Mesothelial cell of epicardium (in vitro differentiated cells): ENCODE data around the gene WNK2. TPM values are rescaled to one million over a fixed set of nuclear protein-coding genes. Genes with fewer than 3 reads are reported as not detected.
"Not testable (repeated sequence)": the region's sequence is repeated elsewhere in the genome, so short reads cannot be mapped to it uniquely, and the experiment has no call there.

ENCODE experiments used
- DNase-seq, 2 experiments: peaks; one replicate each; pipeline ENCODE4 v3.0.0; 2021; ENCODE audit warnings: low spot score in 2 of 2; ENCODE audit not compliant: unreplicated experiment in 2 of 2
- H3K27ac Mint-ChIP-seq: 2 replicates; pipeline ENCODE4 v1.8.0; 2021; ENCODE audit warnings: mixed read lengths
- H3K27me3 Mint-ChIP-seq: 2 replicates; pipeline ENCODE4 v1.8.0; 2021; ENCODE audit warnings: low read depth, mixed read lengths
- H3K36me3 Mint-ChIP-seq: 2 replicates; pipeline ENCODE4 v1.8.0; 2021; ENCODE audit warnings: mixed read lengths
- H3K4me1 Mint-ChIP-seq: 2 replicates; pipeline ENCODE4 v1.8.0; 2021; ENCODE audit warnings: mixed read lengths
- H3K4me3 Mint-ChIP-seq: 2 replicates; pipeline ENCODE4 v1.8.0; 2021; ENCODE audit warnings: mild to moderate bottlenecking, moderate library complexity, mixed read lengths
- H3K9me3 Mint-ChIP-seq: 2 replicates; pipeline ENCODE4 v1.8.0; 2021; ENCODE audit warnings: mixed read lengths
- CTCF ChIP-seq: fragments of 200-600 bp; sonication (generic); IDR thresholded peaks from one replicate; pipeline ENCODE4 v1.5.0; 2021; ENCODE audit warnings: antibody characterized with exemption; ENCODE audit not compliant: unreplicated experiment
- total RNA-seq: library from RNA; stranded (reverse); gene quantifications from 3 replicates; pipeline ENCODE4 v1.2.1, GENCODE V29; 2021

The WNK2 gene
- total RNA-seq, 1 donor from 2014 or later: 66.0 TPM

GRCh38 chr9:93355827-93356226 is 171.9 kb downstream of the WNK2 start:
- Mint-ChIP-seq H3K27ac (no peak overlapping the region), H3K4me1 (no peaks in the 10 kb centered on the region), H3K36me3 (no peaks in the 10 kb centered on the region), H3K9me3 (peaks cover 4% of the 10 kb centered on the region), H3K4me3 (no peak overlapping the region), H3K27me3 (peaks cover 22% of the 10 kb centered on the region)
- no peak for DNase-seq
- TF ChIP-seq CTCF: no peak

- H3K9me3 Mint-ChIP-seq: peaks cover 11% of the 10 kb centered on the region
- no peaks in the 10 kb centered on the region for H3K36me3 Mint-ChIP-seq
- no peak overlapping the region for H3K27ac Mint-ChIP-seq
- no peaks in the 10 kb centered on the region for H3K4me1 Mint-ChIP-seq
- no peak for TF ChIP-seq CTCF
- no peak overlapping the region for H3K4me3 Mint-ChIP-seq
- no peak for DNase-seq
- H3K27me3 Mint-ChIP-seq: peaks cover 10% of the 10 kb centered on the region
Observed at GRCh38 chr9:93357649-93358048, 173.7 kb downstream of the WNK2 start.

- DNase-seq, H3K36me3 Mint-ChIP-seq, H3K4me3 Mint-ChIP-seq, H3K27me3 Mint-ChIP-seq, H3K4me1 Mint-ChIP-seq, H3K27ac Mint-ChIP-seq: not testable (repeated sequence)
- peaks cover 21% of the 10 kb centered on the region for H3K9me3 Mint-ChIP-seq
Observed at GRCh38 chr9:93359907-93360306, 176.0 kb downstream of the WNK2 start.

- H3K27ac Mint-ChIP-seq: no peak overlapping the region
- H3K4me1 Mint-ChIP-seq: no peaks in the 10 kb centered on the region
- no peak for TF ChIP-seq CTCF
- peaks cover 11% of the 10 kb centered on the region for H3K27me3 Mint-ChIP-seq
- H3K4me3 Mint-ChIP-seq: no peak overlapping the region
- H3K36me3 Mint-ChIP-seq: no peaks in the 10 kb centered on the region
- no peak for DNase-seq
- peaks cover 21% of the 10 kb centered on the region for H3K9me3 Mint-ChIP-seq
Observed at GRCh38 chr9:93361995-93362394, 178.1 kb downstream of the WNK2 start.

- no peak overlapping the region for H3K27ac Mint-ChIP-seq
- TF ChIP-seq CTCF: no peak
- no peak for DNase-seq
Observed at GRCh38 chr9:93364734-93365426, 180.9 kb downstream of the WNK2 start.

GRCh38 chr9:93365427-93366118 is 181.6 kb downstream of the WNK2 start:
- H3K4me1 Mint-ChIP-seq: no peaks in the 10 kb centered on the region
- DNase-seq: no peak
- no peak for TF ChIP-seq CTCF
- H3K4me3 Mint-ChIP-seq: no peak overlapping the region
- H3K9me3 Mint-ChIP-seq: peaks cover 17% of the 10 kb centered on the region
- peaks cover 13% of the 10 kb centered on the region for H3K27me3 Mint-ChIP-seq
- H3K27ac Mint-ChIP-seq: no peak overlapping the region
- H3K36me3 Mint-ChIP-seq: no peaks in the 10 kb centered on the region

More at GRCh38 chr9:93364734-93365426, 180.9 kb downstream of the WNK2 start:
- H3K27me3 Mint-ChIP-seq: peaks cover 11% of the 10 kb centered on the region
- peaks cover 18% of the 10 kb centered on the region for H3K9me3 Mint-ChIP-seq
- H3K4me3 Mint-ChIP-seq: no peak overlapping the region
- no peaks in the 10 kb centered on the region for H3K4me1 Mint-ChIP-seq
- no peaks in the 10 kb centered on the region for H3K36me3 Mint-ChIP-seq
